T-helper 17 cell (primary cell): Measurements from ENCODE around the gene KIF21A. TPM values are rescaled to one million over a fixed set of nuclear protein-coding genes. Genes with fewer than 3 reads are reported as not detected.

Experiments used
- ATAC-seq: fragments of 150-1000 bp; cut with Tn5 transposase; 2 replicates; pipeline ENCODE4 v1.10.0; 2021; ENCODE audit warnings: mild to moderate bottlenecking, moderate library complexity
- DNase-seq, 3 donors: peaks; one replicate each; pipeline versions ENCODE4 v3.0.0 to v3.0.0-alpha.2; 2020 to 2021
- H3K9me3 ChIP-seq: one replicate; pipeline ENCODE4 v1.7.0; 2013; ENCODE audit warnings: low read length, mild to moderate bottlenecking; ENCODE audit not compliant: control insufficient read depth, poor library complexity, severe bottlenecking
- H3K27ac Mint-ChIP-seq: one replicate; pipeline ENCODE4 v1.8.0; 2022; ENCODE audit warnings: mild to moderate bottlenecking, moderate library complexity, mixed read lengths
- H3K27me3 Mint-ChIP-seq: one replicate; pipeline ENCODE4 v1.8.0; 2022; ENCODE audit warnings: mixed read lengths
- H3K36me3 Mint-ChIP-seq: one replicate; pipeline ENCODE4 v1.8.0; 2022; ENCODE audit warnings: low read depth, mixed read lengths
- H3K4me1 Mint-ChIP-seq: one replicate; pipeline ENCODE4 v1.8.0; 2022; ENCODE audit warnings: mild to moderate bottlenecking, mixed read lengths
- H3K4me3 Mint-ChIP-seq: one replicate; pipeline ENCODE4 v1.8.0; 2022; ENCODE audit warnings: mild to moderate bottlenecking, moderate library complexity, mixed read lengths
- total RNA-seq, 4 donors: library from RNA in 2 of 4; stranded (reverse) in 2 of 4; gene quantifications; one replicate each; pipeline ENCODE4 v1.2.3 and lab custom pipeline; 2022 to 2026

Gene KIF21A
- total RNA-seq, 2 donors from 2014 or later = 12.6 to 14.2 TPM

DNA sequence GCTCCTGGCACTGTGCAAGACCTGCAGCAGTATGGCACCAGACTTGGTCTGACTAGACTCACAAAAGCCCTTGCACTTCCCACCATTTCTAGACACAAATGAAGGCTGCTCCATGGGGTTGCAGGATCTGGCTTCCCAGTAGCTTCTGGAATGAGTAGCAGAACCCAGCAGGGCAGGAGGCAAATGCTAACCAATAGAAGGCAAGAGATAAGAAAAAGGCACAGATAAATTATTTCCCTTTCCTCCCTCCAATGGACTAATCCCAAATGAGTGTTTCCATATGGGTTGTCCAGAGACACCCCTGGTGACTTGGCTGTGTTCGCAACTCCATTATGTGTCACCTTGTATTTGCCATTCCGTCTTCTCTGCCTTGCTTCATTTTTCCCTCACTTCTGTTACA is 49.7 kb downstream of the KIF21A start:
- ATAC-seq = no peak
- Mint-ChIP-seq H3K36me3 (no peaks in the 10 kb centered on the region), H3K27ac (no peak overlapping the region), H3K4me3 (no peak overlapping the region), H3K4me1 (peaks cover 6% of the 10 kb centered on the region), H3K27me3 (no peaks in the 10 kb centered on the region)
- no peaks in the 10 kb centered on the region for H3K9me3 ChIP-seq
- no peak for DNase-seq

DNA sequence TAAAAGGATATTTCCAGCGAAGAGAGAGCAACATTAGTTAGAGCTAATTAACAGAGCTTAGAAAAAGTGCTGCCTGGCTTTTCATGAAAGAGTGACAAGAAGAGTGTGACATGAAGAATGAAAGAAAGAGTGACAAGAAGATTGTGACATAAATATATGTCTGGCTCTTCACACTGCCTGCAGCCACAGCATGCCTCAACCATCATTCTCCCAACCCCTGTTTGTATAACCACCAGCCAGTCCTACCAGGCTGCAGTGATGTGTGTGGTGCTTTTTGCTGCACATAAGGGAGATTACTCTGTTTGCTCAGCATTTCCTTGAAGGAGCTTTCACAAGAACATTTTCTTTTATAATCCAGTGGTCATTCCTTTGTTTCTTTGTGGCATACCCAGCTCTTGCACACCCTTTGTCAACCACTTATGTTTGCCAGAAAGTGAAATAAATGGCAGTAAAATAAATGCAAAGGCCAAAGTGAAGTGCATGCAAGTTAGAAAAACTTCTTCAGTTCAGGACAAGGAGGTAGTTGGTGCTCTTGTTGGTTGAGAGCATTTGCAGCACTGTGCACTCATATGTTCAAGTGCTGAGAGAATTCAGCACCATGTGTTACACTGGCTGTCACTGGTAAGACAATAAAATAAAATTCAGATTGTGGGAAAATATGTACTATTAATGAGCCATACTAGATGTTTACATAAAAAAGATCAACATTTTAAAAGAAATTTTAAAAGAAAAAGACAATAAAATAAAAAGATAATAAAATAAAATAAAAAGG is 50.6 kb downstream of the KIF21A start:
- ATAC-seq (no peak), DNase-seq (no peak)
- Mint-ChIP-seq H3K4me1 (peaks cover 8% of the 10 kb centered on the region), H3K27ac (no peak overlapping the region), H3K4me3 (no peak overlapping the region), H3K27me3 (no peaks in the 10 kb centered on the region), H3K36me3 (no peaks in the 10 kb centered on the region)
- H3K9me3 ChIP-seq = no peaks in the 10 kb centered on the region

DNA sequence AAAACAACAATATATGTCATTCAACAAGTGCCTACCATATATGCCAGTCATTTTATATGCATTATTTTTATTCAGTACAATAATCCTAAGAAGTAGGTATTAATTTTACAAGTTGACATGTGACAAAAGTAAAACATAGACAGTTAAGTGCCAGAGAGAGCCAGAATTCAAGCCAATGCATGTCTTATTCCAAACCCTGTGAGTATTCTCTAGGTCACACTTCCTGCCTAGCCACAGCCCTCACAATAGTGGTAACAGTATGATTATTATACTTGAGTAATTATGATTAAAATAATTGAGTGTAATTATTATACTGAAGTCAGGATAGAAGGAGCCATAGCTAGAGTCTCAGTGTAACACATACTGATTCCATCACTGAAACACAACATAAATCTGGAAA is 52.2 kb downstream of the KIF21A start:
- H3K4me3 Mint-ChIP-seq = no peak overlapping the region
- no peaks in the 10 kb centered on the region for H3K27me3 Mint-ChIP-seq
- peaks cover 9% of the 10 kb centered on the region for H3K4me1 Mint-ChIP-seq
- no peaks in the 10 kb centered on the region for H3K36me3 Mint-ChIP-seq
- DNase-seq = no peak
- H3K27ac Mint-ChIP-seq = no peak overlapping the region
- no peaks in the 10 kb centered on the region for H3K9me3 ChIP-seq
- ATAC-seq = no peak

- ATAC-seq (no peak), DNase-seq (no peak)
- peaks cover 11% of the 10 kb centered on the region for H3K4me1 Mint-ChIP-seq
- no peaks in the 10 kb centered on the region for H3K36me3 Mint-ChIP-seq
- H3K9me3 ChIP-seq = no peaks in the 10 kb centered on the region
- H3K4me3 Mint-ChIP-seq = no peak overlapping the region
- no peak overlapping the region for H3K27ac Mint-ChIP-seq
- H3K27me3 Mint-ChIP-seq = no peaks in the 10 kb centered on the region
These were observed 53.3 kb downstream of the KIF21A start for GRCh38 chr12:39389399-39390150.

DNA sequence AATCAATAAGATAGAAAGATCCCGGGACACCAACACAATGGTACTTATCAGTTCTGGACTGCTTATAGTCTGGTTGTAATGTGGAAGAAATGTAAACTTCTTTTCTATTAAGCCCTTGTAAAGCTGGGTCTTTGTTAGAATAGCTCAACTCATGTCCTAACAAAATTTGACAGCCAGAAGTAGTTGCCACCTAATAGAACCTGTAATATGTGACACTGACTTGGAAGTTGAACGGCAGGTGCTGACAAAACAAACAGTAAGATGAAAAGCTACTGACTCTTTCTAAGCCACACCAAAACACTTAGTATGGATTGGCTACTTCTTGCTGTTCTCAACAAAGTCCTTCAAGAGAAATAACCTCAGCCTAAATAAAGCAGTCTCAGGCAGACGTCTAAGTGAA is 56.6 kb downstream of the KIF21A start:
- no peaks in the 10 kb centered on the region for H3K36me3 Mint-ChIP-seq
- DNase-seq (no peak), ATAC-seq (no peak)
- no peaks in the 10 kb centered on the region for H3K27me3 Mint-ChIP-seq
- no peak overlapping the region for H3K4me3 Mint-ChIP-seq
- no peaks in the 10 kb centered on the region for H3K9me3 ChIP-seq
- no peak overlapping the region for H3K27ac Mint-ChIP-seq
- peaks cover 10% of the 10 kb centered on the region for H3K4me1 Mint-ChIP-seq

GRCh38 chr12:39383114-39383513 is 59.8 kb downstream of the KIF21A start:
- ATAC-seq (no peak), DNase-seq (no peak)
- Mint-ChIP-seq H3K36me3 (no peaks in the 10 kb centered on the region), H3K27me3 (no peaks in the 10 kb centered on the region), H3K27ac (no peak overlapping the region), H3K4me1 (peaks cover 8% of the 10 kb centered on the region), H3K4me3 (no peak overlapping the region)
- no peaks in the 10 kb centered on the region for H3K9me3 ChIP-seq

- H3K4me1 Mint-ChIP-seq = peaks cover 6% of the 10 kb centered on the region
- no peaks in the 10 kb centered on the region for H3K9me3 ChIP-seq
- DNase-seq (no peak), ATAC-seq (no peak)
- H3K27me3 Mint-ChIP-seq = no peaks in the 10 kb centered on the region
- H3K36me3 Mint-ChIP-seq = no peaks in the 10 kb centered on the region
- H3K4me3 Mint-ChIP-seq = no peak overlapping the region
- no peak overlapping the region for H3K27ac Mint-ChIP-seq
These were observed 62.8 kb downstream of the KIF21A start for GRCh38 chr12:39380090-39380489.

- no peak for DNase-seq
- no peaks in the 10 kb centered on the region for H3K36me3 Mint-ChIP-seq
- H3K4me3 Mint-ChIP-seq = no peak overlapping the region
- H3K9me3 ChIP-seq = no peaks in the 10 kb centered on the region
- H3K4me1 Mint-ChIP-seq = peaks cover 4% of the 10 kb centered on the region
- ATAC-seq = no peak
- no peak overlapping the region for H3K27ac Mint-ChIP-seq
- H3K27me3 Mint-ChIP-seq = no peaks in the 10 kb centered on the region
These were observed 64.6 kb downstream of the KIF21A start for GRCh38 chr12:39378341-39378740.

DNA sequence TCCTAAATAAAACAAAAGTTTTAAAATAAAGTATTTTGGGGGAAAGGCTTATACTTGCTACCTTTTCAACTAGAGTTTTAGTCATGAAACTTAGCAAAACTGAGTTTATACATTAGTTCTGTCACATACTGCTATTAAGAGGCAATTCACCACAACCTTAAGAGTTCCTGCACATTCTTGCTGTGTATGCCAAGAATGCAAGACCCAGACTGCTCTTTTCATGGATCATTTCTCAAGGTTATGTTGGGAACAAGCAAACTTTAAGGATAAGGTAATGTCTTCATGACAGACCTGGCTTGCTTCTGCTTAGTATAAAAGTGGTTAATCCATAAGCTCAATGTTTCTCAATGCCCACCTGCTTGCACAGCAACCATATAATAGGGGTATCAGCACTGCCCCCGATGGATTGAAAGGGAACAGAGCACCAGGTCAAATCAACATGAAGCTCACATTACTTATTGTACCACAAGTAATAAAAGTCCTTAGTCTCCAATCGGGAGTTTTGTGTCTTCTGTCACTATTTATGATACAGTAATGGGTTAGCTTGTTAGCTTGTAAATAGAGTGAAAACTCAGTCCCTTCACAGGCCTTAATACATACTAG is 67.6 kb downstream of the KIF21A start:
- H3K4me3 Mint-ChIP-seq = no peak overlapping the region
- no peak for DNase-seq
- no peaks in the 10 kb centered on the region for H3K9me3 ChIP-seq
- no peaks in the 10 kb centered on the region for H3K27me3 Mint-ChIP-seq
- no peak overlapping the region for H3K27ac Mint-ChIP-seq
- H3K4me1 Mint-ChIP-seq = peaks cover 11% of the 10 kb centered on the region
- peaks cover 2% of the 10 kb centered on the region for H3K36me3 Mint-ChIP-seq
- ATAC-seq = peak; percentile 33

DNA sequence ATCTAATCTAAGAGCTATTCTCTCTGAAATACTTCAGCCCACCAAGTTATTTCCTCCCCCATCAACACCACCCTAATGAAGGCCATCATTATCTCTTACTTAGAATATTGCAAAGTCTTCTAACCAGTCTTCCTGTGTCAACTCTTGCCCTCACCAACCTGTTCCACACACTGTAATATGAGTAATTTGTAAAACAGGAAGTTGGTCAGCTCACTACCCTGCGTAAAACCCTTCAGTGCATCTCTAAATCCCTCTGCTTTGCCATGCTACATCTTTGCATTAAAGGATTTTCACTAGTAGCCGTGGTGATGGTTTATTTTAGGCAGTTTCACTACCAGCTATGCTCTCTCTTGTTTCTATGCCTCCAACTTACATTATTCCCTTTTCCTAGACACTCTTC is 70.0 kb downstream of the KIF21A start:
- Mint-ChIP-seq H3K27ac (peak overlapping the region; percentile 6), H3K4me3 (peak overlapping the region; percentile 4), H3K27me3 (no peaks in the 10 kb centered on the region), H3K4me1 (peaks cover 10% of the 10 kb centered on the region), H3K36me3 (peaks cover 2% of the 10 kb centered on the region)
- DNase-seq (no peak), ATAC-seq (peak; percentile 49)
- H3K9me3 ChIP-seq = no peaks in the 10 kb centered on the region

DNA sequence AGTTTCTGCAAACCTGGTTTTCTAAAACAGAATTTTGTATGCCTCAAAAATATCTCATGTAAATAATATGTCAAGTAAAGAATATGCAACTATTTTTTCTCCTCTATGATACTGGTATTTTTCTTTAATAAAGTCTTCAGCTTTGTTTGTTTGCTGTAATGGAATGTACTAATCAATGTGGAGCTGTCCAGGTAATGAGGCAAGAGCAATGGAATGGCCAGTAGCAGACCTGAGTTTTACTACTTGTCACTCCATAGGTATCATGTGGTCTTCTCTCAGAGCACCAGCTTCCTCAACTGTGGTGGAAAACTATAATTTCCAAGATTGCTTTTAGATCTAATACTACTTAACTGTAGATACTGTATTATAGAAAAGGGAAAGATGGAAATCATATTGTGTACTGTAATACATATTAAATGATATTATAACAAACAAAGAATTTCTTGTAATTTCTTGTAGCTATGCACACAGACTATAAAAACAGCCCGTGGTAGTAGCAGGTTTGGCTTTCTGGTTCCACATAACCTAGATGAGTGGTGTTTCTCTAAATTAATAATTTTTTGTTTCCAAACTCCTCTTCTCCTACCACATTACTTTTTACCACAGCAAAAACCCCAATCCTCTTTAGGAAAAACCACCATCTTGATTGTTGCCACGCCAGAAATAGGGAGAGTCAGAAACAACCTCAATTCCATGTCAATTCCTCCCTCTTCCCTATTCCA is 70.6 kb downstream of the KIF21A start:
- no peak for ATAC-seq
- H3K36me3 Mint-ChIP-seq = peaks cover 2% of the 10 kb centered on the region
- H3K27me3 Mint-ChIP-seq = no peaks in the 10 kb centered on the region
- H3K4me3 Mint-ChIP-seq = no peak overlapping the region
- H3K27ac Mint-ChIP-seq = peak overlapping the region; percentile 6
- peaks cover 10% of the 10 kb centered on the region for H3K4me1 Mint-ChIP-seq
- no peaks in the 10 kb centered on the region for H3K9me3 ChIP-seq
- no peak for DNase-seq

- Mint-ChIP-seq H3K4me1 (peaks cover 10% of the 10 kb centered on the region), H3K36me3 (peaks cover 2% of the 10 kb centered on the region), H3K27ac (no peak overlapping the region), H3K4me3 (no peak overlapping the region), H3K27me3 (no peaks in the 10 kb centered on the region)
- no peaks in the 10 kb centered on the region for H3K9me3 ChIP-seq
- ATAC-seq (no peak), DNase-seq (no peak)
These were observed 73.2 kb downstream of the KIF21A start for GRCh38 chr12:39369756-39370155.

GRCh38 chr12:39368891-39369290 is 74.0 kb downstream of the KIF21A start:
- ATAC-seq (no peak), DNase-seq (no peak)
- H3K9me3 ChIP-seq = no peaks in the 10 kb centered on the region
- Mint-ChIP-seq H3K36me3 (peaks cover 6% of the 10 kb centered on the region), H3K27me3 (no peaks in the 10 kb centered on the region), H3K4me1 (peaks cover 10% of the 10 kb centered on the region), H3K27ac (no peak overlapping the region), H3K4me3 (no peak overlapping the region)
